OCI-LY7 (cell line): ENCODE results near the gene CASKIN1.

Experiments used
- CTCF ChIP-seq: fragments of 200-600 bp; sonication (generic); conservative IDR thresholded peaks from 2 replicates; pipeline ENCODE4 v1.5.1; 2014; ENCODE audit warnings: mild to moderate bottlenecking, antibody characterized with exemption, low read length, moderate library complexity, mixed read lengths
- EZH2phosphoT487 ChIP-seq: fragments of 200-600 bp; sonication (generic); IDR thresholded peaks from 2 replicates; pipeline ENCODE4 v1.6.1; 2018; ENCODE audit warnings: low read depth, borderline replicate concordance, mild to moderate bottlenecking, mixed run types, antibody characterized with exemption, low read length, moderate library complexity, mixed read lengths

- TF ChIP-seq CTCF, result no peak
- no peak for TF ChIP-seq EZH2phosphoT487
These were observed 46.7 kb upstream of the CASKIN1 start for GRCh38 chr16:2243031-2243528.
